ENCODE measurements around the gene RBM19.

DNA sequence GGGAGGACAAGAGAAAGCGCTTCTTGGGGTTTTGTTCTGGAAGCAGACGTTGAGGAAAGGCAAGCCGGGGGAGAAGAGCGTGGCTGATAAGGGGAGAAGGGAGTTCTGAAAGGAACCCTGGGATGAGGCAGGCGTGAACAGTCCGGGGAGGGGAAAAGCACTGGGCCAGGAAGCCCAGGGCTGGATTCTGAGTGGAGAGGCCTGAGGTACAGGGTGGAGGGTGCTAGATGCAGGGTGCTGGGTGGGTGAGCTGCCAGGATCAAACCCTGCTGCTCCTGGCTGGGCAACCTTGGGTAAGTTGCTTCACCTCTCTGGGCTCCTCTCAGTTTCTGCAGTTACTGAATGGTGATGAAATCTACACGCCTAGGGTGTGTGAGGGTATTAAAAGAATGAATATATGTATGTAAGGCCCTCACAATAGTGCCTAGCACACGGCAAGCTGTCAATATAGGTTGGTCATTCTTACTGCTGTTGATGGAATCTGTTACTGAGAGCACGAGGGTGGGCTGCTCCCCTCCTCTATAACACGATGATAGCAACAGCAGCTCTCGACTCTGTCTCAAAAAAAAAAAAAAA lies 138.5 kb downstream of the RBM19 start:
- TF ChIP-seq, protein P1, sequence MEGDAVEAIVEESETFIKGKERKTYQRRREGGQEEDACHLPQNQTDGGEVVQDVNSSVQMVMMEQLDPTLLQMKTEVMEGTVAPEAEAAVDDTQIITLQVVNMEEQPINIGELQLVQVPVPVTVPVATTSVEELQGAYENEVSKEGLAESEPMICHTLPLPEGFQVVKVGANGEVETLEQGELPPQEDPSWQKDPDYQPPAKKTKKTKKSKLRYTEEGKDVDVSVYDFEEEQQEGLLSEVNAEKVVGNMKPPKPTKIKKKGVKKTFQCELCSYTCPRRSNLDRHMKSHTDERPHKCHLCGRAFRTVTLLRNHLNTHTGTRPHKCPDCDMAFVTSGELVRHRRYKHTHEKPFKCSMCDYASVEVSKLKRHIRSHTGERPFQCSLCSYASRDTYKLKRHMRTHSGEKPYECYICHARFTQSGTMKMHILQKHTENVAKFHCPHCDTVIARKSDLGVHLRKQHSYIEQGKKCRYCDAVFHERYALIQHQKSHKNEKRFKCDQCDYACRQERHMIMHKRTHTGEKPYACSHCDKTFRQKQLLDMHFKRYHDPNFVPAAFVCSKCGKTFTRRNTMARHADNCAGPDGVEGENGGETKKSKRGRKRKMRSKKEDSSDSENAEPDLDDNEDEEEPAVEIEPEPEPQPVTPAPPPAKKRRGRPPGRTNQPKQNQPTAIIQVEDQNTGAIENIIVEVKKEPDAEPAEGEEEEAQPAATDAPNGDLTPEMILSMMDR (conservative IDR thresholded peaks at IDR 0.05) = no peak
- no peak for TF ChIP-seq ZFX (IDR thresholded peaks at IDR 0.05)
